GM10266 (cell line): ENCODE results near the gene SMARCE1.

Experiments
- DNase-seq: peaks from one replicate; pipeline ENCODE4 v3.0.0; 2012; ENCODE audit errors: extremely low spot score
- CTCF ChIP-seq: IDR thresholded peaks from 2 replicates; pipeline ENCODE4 v1.5.1; 2012; ENCODE audit warnings: mild to moderate bottlenecking, low read depth; ENCODE audit not compliant: control insufficient read depth, insufficient read depth; ENCODE audit errors: missing control alignments

SMARCE1 gene

GRCh38 chr17:40604327-40605080 is 43.1 kb downstream of the SMARCE1 start:
- no peak for TF ChIP-seq CTCF
- DNase-seq, result no peak

GRCh38 chr17:40602445-40603443 is 44.9 kb downstream of the SMARCE1 start:
- DNase-seq, result peak; percentile 63
- TF ChIP-seq CTCF, result no peak

- no peak for TF ChIP-seq CTCF
- no peak for DNase-seq
These were observed 47.1 kb downstream of the SMARCE1 start for GRCh38 chr17:40600486-40601046.

- no peak for TF ChIP-seq CTCF
- no peak for DNase-seq
These were observed 48.2 kb downstream of the SMARCE1 start for GRCh38 chr17:40599468-40599763.

GRCh38 chr17:40598619-40599467 is 48.8 kb downstream of the SMARCE1 start:
- no peak for TF ChIP-seq CTCF

GRCh38 chr17:40598301-40598618 is 49.4 kb downstream of the SMARCE1 start:
- no peak for TF ChIP-seq CTCF
- DNase-seq, result no peak

More at GRCh38 chr17:40598619-40599467, 48.8 kb downstream of the SMARCE1 start:
- peak; percentile 64 for DNase-seq
